Prostate gland (tissue), 2 donors: ENCODE measurements around the gene SUV39H2. TPM values are rescaled to one million over a fixed set of nuclear protein-coding genes. Genes with fewer than 3 reads are reported as not detected.
"Not testable (repeated sequence)": the region's sequence is repeated elsewhere in the genome, so short reads cannot be mapped to it uniquely, and the experiment has no call there.

Experiments
- DNase-seq: peaks from one replicate; pipeline ENCODE4 v3.0.0-alpha.2; 2019; ENCODE audit warnings: low spot score
- H3K27ac ChIP-seq, 2 donors: fragments of 200-600 bp; sonication (generic); 2 replicates each; pipeline ENCODE4 v1.5.1; 2017 to 2019
- H3K27me3 ChIP-seq: fragments of 200-600 bp; sonication (generic); replicated peaks from 2 replicates; pipeline ENCODE4 v1.5.1; 2019; ENCODE audit not compliant: insufficient read depth
- H3K36me3 ChIP-seq, 2 donors: fragments of 200-600 bp; sonication (generic); 1 replicate in 1 of 2; 2 replicates in 1 of 2; pipeline versions ENCODE4 v1.5.1 to v1.8.1; 2017 to 2019
- H3K4me1 ChIP-seq: fragments of 200-600 bp; sonication (generic); replicated peaks from 2 replicates; pipeline ENCODE4 v1.5.1; 2019
- H3K4me3 ChIP-seq, 2 donors: fragments of 200-600 bp; sonication (generic); 2 replicates each; pipeline ENCODE4 v1.5.1; 2017 to 2019
- H3K9me3 ChIP-seq: fragments of 200-600 bp; sonication (generic); 2 replicates; pipeline ENCODE4 v1.5.1; 2017
- CTCF ChIP-seq, 4 experiments: fragments of 200-600 bp in 2 of 4; fragments of 450-650 bp in 2 of 4; sonication (generic) in 2 of 4; IDR thresholded peaks; 1 replicate in 3 of 4; 2 replicates in 1 of 4; pipeline ENCODE4 v1.5.1; 2016 to 2019; ENCODE audit warnings: antibody characterized with exemption in 4 of 4, mild to moderate bottlenecking in 2 of 4, moderate library complexity in 2 of 4
- POLR2A ChIP-seq: fragments of 450-650 bp; IDR thresholded peaks from one replicate; pipeline ENCODE4 v1.6.1; 2016; ENCODE audit warnings: antibody characterized with exemption, mild to moderate bottlenecking
- POLR2AphosphoS5 ChIP-seq: sonication (generic); formaldehyde crosslinking; IDR thresholded peaks from one replicate; pipeline ENCODE4 v1.6.1; 2017; ENCODE audit warnings: antibody characterized with exemption
- WGBS: methylation state at CpG from one replicate; pipeline ENCODE4 v1.1.5; 2018; 5-methylcytosine and 5-hydroxymethylcytosine counted together
- intact Hi-C: fragments of 100-400 bp; cut with DNase I; formaldehyde crosslinking; loops from one replicate; pipeline ENCODE4 v1.14.2; 2022
- total RNA-seq, 2 donors: library from RNA; depleted of rRNA; stranded (reverse); fragments of >200 nt; gene quantifications; one replicate each; pipeline ENCODE4 v1.1.0, GENCODE V29; 2016

Gene SUV39H2
- total RNA-seq, 2 donors from 2014 or later = 13.2 to 15.3 TPM

GRCh38 chr10:14936584-14936983 lies 57.9 kb downstream of the SUV39H2 start:
- Histone ChIP-seq H3K36me3 (no peaks in the 10 kb centered on the region), H3K27me3 (no peaks in the 10 kb centered on the region), H3K9me3 (no peaks in the 10 kb centered on the region), H3K4me1 (no peaks in the 10 kb centered on the region), H3K4me3 (no peak overlapping the region), H3K27ac (no peak overlapping the region)
- 93% methylated on average over 2 of the region's 2 CpGs for WGBS
- no peak for DNase-seq
- intact Hi-C loops = no loop called here
- TF ChIP-seq POLR2A (no peak), POLR2AphosphoS5 (no peak), CTCF (IDR thresholded peaks at IDR 0.05) (no peak)

GRCh38 chr10:14938971-14939370 lies 60.3 kb downstream of the SUV39H2 start:
- H3K4me1 ChIP-seq, H3K27me3 ChIP-seq, H3K9me3 ChIP-seq, H3K4me3 ChIP-seq, H3K36me3 ChIP-seq, DNase-seq, H3K27ac ChIP-seq, intact Hi-C loops: not testable (repeated sequence)
- 76% methylated on average over 3 of the region's 5 CpGs for WGBS

- 79% methylated on average over 17 of the region's 17 CpGs for WGBS
- H3K4me3 ChIP-seq, H3K36me3 ChIP-seq, H3K9me3 ChIP-seq, H3K27me3 ChIP-seq, DNase-seq, H3K4me1 ChIP-seq, intact Hi-C loops, H3K27ac ChIP-seq: not testable (repeated sequence)
These were observed 63.7 kb downstream of the SUV39H2 start for GRCh38 chr10:14942147-14942949.

GRCh38 chr10:14942950-14943338 lies 64.3 kb downstream of the SUV39H2 start:
- H3K4me1 ChIP-seq, H3K4me3 ChIP-seq, H3K9me3 ChIP-seq, H3K36me3 ChIP-seq, DNase-seq, intact Hi-C loops, H3K27ac ChIP-seq, H3K27me3 ChIP-seq: not testable (repeated sequence)
- WGBS = 86% methylated on average over 7 of the region's 7 CpGs

- DNase-seq = no peak
- TF ChIP-seq POLR2A (no peak), CTCF (IDR thresholded peaks at IDR 0.05) (no peak), POLR2AphosphoS5 (no peak)
- no peaks in the 10 kb centered on the region for H3K36me3 ChIP-seq
- H3K4me1 ChIP-seq = no peaks in the 10 kb centered on the region
- H3K27me3 ChIP-seq = no peaks in the 10 kb centered on the region
- no peak overlapping the region for H3K27ac ChIP-seq
- intact Hi-C loops = no loop called here
- WGBS = 97% methylated on average over 5 of the region's 5 CpGs
- no peaks in the 10 kb centered on the region for H3K9me3 ChIP-seq
- no peak overlapping the region for H3K4me3 ChIP-seq
These were observed 66.4 kb downstream of the SUV39H2 start for GRCh38 chr10:14945108-14945507.

GRCh38 chr10:14947268-14947667 lies 68.6 kb downstream of the SUV39H2 start:
- Histone ChIP-seq H3K27ac (no peak overlapping the region), H3K4me3 (no peak overlapping the region), H3K27me3 (no peaks in the 10 kb centered on the region), H3K4me1 (no peaks in the 10 kb centered on the region), H3K9me3 (no peaks in the 10 kb centered on the region), H3K36me3 (no peaks in the 10 kb centered on the region)
- intact Hi-C loops = no loop called here
- DNase-seq = no peak
- WGBS = 100% methylated on average over 1 of the region's 1 CpG
- TF ChIP-seq POLR2AphosphoS5 (no peak), POLR2A (no peak), CTCF (IDR thresholded peaks at IDR 0.05) (no peak)
